Stimulated activated CD8-positive, alpha-beta memory T cell treated with anti-CD3 and anti-CD28 coated beads, Interleukin-15, amount 100 ng/mL, for 24 hours (primary cell): Measurements from ENCODE around the gene TRIB2.
"Not testable (repeated sequence)": the region's sequence is repeated elsewhere in the genome, so short reads cannot be mapped to it uniquely, and the experiment has no call there.

Experiments
- DNase-seq: peaks from one replicate; pipeline ENCODE4 v3.0.0-alpha.2; 2020; ENCODE audit warnings: low read depth

TRIB2 gene

GRCh38 chr2:12716282-12717190, at the start of gene TRIB2:
Gene TRIB2, plus strand, starts transcription at chr2:12716936. Its CDS starts 1,372 bp downstream, at chr2:12718308.
- DNase-seq = peak; percentile 78

- no peak for DNase-seq
Measured at GRCh38 chr2:12669036-12669435, 47.7 kb upstream of the TRIB2 start.

- DNase-seq = no peak
Measured at GRCh38 chr2:12672711-12673315, 43.9 kb upstream of the TRIB2 start.

GRCh38 chr2:12674644-12675328, 42.0 kb upstream of the TRIB2 start:
- no peak for DNase-seq

GRCh38 chr2:12675352-12675795, 41.4 kb upstream of the TRIB2 start:
- DNase-seq = no peak

GRCh38 chr2:12675801-12676200, 40.9 kb upstream of the TRIB2 start:
- no peak for DNase-seq

GRCh38 chr2:12676771-12677170, 40.0 kb upstream of the TRIB2 start:
- DNase-seq = no peak

- DNase-seq = no peak
Measured at GRCh38 chr2:12678186-12678585, 38.5 kb upstream of the TRIB2 start.

- DNase-seq = no peak
Measured at GRCh38 chr2:12679550-12680072, 37.1 kb upstream of the TRIB2 start.

- not testable (repeated sequence) for DNase-seq
Measured at GRCh38 chr2:12680115-12680514, 36.6 kb upstream of the TRIB2 start.

- DNase-seq = no peak
Measured at GRCh38 chr2:12682017-12682416, 34.7 kb upstream of the TRIB2 start.

- no peak for DNase-seq
Measured at GRCh38 chr2:12683457-12684100, 33.2 kb upstream of the TRIB2 start.

- DNase-seq = no peak
Measured at GRCh38 chr2:12684471-12684936, 32.2 kb upstream of the TRIB2 start.

GRCh38 chr2:12685145-12685544, 31.6 kb upstream of the TRIB2 start:
- DNase-seq = no peak

GRCh38 chr2:12685956-12686355, 30.8 kb upstream of the TRIB2 start:
- no peak for DNase-seq

GRCh38 chr2:12686708-12687283, 29.9 kb upstream of the TRIB2 start:
- DNase-seq = no peak

GRCh38 chr2:12688091-12688490, 28.6 kb upstream of the TRIB2 start:
- no peak for DNase-seq

- no peak for DNase-seq
Measured at GRCh38 chr2:12688893-12689292, 27.8 kb upstream of the TRIB2 start.

- no peak for DNase-seq
Measured at GRCh38 chr2:12693509-12693908, 23.2 kb upstream of the TRIB2 start.

GRCh38 chr2:12694990-12695774, 21.6 kb upstream of the TRIB2 start:
- DNase-seq = no peak

- DNase-seq = no peak
Measured at GRCh38 chr2:12697617-12698016, 19.1 kb upstream of the TRIB2 start.
